Ascending aorta (tissue), 2 donors: ENCODE data around the gene MCUR1. TPM values are rescaled to one million over a fixed set of nuclear protein-coding genes. Genes with fewer than 3 reads are reported as not detected.

Experiments
- DNase-seq, 2 donors: peaks; one replicate each; pipeline ENCODE4 v3.0.0-alpha.2; 2019; ENCODE audit warnings: low spot score in 2 of 2
- H3K27ac ChIP-seq, 2 donors: fragments of 200-600 bp; sonication (generic); one replicate each; pipeline ENCODE4 v1.5.1; 2016 to 2017; ENCODE audit warnings: mild to moderate bottlenecking in 1 of 2
- H3K27me3 ChIP-seq: fragments of 200-600 bp; sonication (generic); one replicate; pipeline ENCODE4 v1.5.1; 2017
- H3K36me3 ChIP-seq, 2 donors: fragments of 200-600 bp; sonication (generic); one replicate each; pipeline ENCODE4 v1.5.1; 2016
- H3K4me1 ChIP-seq, 2 donors: fragments of 200-600 bp; sonication (generic); one replicate each; pipeline ENCODE4 v1.5.1; 2016 to 2017; ENCODE audit warnings: mild to moderate bottlenecking in 1 of 2
- H3K4me3 ChIP-seq, 2 donors: fragments of 200-600 bp; sonication (generic); one replicate each; pipeline ENCODE4 v1.5.1; 2016 to 2017; ENCODE audit warnings: mild to moderate bottlenecking in 1 of 2
- H3K9me3 ChIP-seq, 2 donors: fragments of 200-600 bp; sonication (generic); one replicate each; pipeline ENCODE4 v1.5.1; 2016
- intact Hi-C: fragments of 100-400 bp; cut with DNase I; formaldehyde crosslinking; loops from one replicate; pipeline ENCODE4 v1.15.1; 2023
- total RNA-seq: library from RNA; depleted of rRNA; stranded (reverse); fragments of >200 nt; gene quantifications from one replicate; pipeline ENCODE4 v1.1.0, GENCODE V29; 2016
- TF ChIP-seq, protein P1 (sequence below), 3 experiments: fragments of 200-600 bp in 2 of 3; fragments of 450-650 bp in 1 of 3; sonication (generic) in 2 of 3; IDR thresholded peaks; one replicate each; pipeline ENCODE4 v1.5.1; 2016 to 2019; ENCODE audit warnings: antibody characterized with exemption in 3 of 3, mild to moderate bottlenecking in 1 of 3, moderate library complexity in 1 of 3

Gene MCUR1
- total RNA-seq, 1 donor from 2014 or later: 2.8 TPM

GRCh38 chr6:13769655-13770053, 44.7 kb downstream of the MCUR1 start:
- intact Hi-C loops: loop anchor here (10.0 kb wide), 1 partner anchor 355 kb away; no protein-coding TSS in a partner anchor
- DNase-seq: no peak
- Histone ChIP-seq H3K27me3 (no peaks in the 10 kb centered on the region), H3K36me3 (no peaks in the 10 kb centered on the region), H3K4me1 (peaks cover 0 to 13% of the 10 kb centered on the region in 2 donors), H3K4me3 (no peak overlapping the region), H3K9me3 (no peaks in the 10 kb centered on the region), H3K27ac (no peak overlapping the region)
- TF ChIP-seq, protein P1, sequence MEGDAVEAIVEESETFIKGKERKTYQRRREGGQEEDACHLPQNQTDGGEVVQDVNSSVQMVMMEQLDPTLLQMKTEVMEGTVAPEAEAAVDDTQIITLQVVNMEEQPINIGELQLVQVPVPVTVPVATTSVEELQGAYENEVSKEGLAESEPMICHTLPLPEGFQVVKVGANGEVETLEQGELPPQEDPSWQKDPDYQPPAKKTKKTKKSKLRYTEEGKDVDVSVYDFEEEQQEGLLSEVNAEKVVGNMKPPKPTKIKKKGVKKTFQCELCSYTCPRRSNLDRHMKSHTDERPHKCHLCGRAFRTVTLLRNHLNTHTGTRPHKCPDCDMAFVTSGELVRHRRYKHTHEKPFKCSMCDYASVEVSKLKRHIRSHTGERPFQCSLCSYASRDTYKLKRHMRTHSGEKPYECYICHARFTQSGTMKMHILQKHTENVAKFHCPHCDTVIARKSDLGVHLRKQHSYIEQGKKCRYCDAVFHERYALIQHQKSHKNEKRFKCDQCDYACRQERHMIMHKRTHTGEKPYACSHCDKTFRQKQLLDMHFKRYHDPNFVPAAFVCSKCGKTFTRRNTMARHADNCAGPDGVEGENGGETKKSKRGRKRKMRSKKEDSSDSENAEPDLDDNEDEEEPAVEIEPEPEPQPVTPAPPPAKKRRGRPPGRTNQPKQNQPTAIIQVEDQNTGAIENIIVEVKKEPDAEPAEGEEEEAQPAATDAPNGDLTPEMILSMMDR (IDR thresholded peaks at IDR 0.05): peak in 2 of 3 experiments; percentile 15 to 20

DNA sequence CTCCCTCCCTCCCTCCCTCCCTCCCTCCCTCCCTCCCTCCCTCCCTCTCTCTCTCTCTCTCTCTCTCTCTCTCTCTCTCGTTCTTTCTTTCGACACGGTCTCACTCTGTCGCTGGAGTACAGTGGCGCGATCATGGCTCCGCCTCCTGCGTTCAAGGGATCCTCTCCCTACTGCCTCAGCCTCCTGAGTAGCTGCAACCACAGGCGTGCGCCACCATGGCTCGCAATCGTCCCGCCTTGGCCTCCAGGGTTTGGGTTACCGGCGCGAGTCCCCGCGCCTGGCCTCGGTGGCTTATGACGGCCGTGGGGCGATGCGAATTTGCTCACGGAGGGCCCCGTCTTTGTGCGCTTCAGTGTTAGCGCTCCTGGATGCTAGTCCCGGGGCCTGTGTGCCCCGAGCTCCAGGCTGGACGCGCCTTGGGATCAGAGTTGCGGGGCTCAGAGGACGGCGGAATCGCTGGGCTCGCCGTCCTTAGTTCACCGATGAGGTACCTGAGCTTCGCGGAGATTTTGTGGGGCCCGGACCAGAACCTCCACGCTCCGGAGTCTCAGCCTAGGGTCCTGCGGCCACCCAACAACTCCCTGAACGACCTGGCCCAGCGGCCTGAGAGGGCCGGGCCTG, 45.2 kb downstream of the MCUR1 start:
- intact Hi-C loops: loop anchor here (10.0 kb wide), 1 partner anchor 354 kb away; no protein-coding TSS in a partner anchor
- DNase-seq: no peak

GRCh38 chr6:13767121-13767808, 47.1 kb downstream of the MCUR1 start:
- intact Hi-C loops: loop anchor here (1.0 to 10.0 kb wide), 4 partner anchors 56 to 352 kb away; partner anchors contain the start of genes NOL7, RANBP9 and SIRT5
- peak overlapping the region; percentile 15 to 16 for H3K27ac ChIP-seq
- H3K27me3 ChIP-seq: no peaks in the 10 kb centered on the region
- peaks cover 0 to 25% of the 10 kb centered on the region in 2 donors for H3K4me1 ChIP-seq
- H3K36me3 ChIP-seq: no peaks in the 10 kb centered on the region
- no peaks in the 10 kb centered on the region for H3K9me3 ChIP-seq
- TF ChIP-seq, protein P1 (IDR thresholded peaks at IDR 0.05): peak; percentile 9 to 41 (median 23)
- H3K4me3 ChIP-seq: peak overlapping the region; percentile 20 to 54
- DNase-seq: peak in 1 of 2 donors; percentile 84

More for the DNA sequence above, 45.2 kb downstream of the MCUR1 start:
- TF ChIP-seq, protein P1 (IDR thresholded peaks at IDR 0.05): no peak
- Histone ChIP-seq H3K36me3 (no peaks in the 10 kb centered on the region), H3K27me3 (no peaks in the 10 kb centered on the region), H3K9me3 (no peaks in the 10 kb centered on the region), H3K27ac (no peak overlapping the region), H3K4me3 (no peak overlapping the region), H3K4me1 (peaks cover 0 to 13% of the 10 kb centered on the region in 2 donors)

- Histone ChIP-seq H3K27me3 (no peaks in the 10 kb centered on the region), H3K4me1 (peaks cover 5 to 35% of the 10 kb centered on the region in 2 donors), H3K9me3 (no peaks in the 10 kb centered on the region), H3K4me3 (no peak overlapping the region), H3K27ac (peak overlapping the region in 1 of 2 donors; percentile 40), H3K36me3 (no peaks in the 10 kb centered on the region)
- intact Hi-C loops: loop anchor here (2.0 to 10.0 kb wide), 3 partner anchors 151 to 351 kb away; partner anchors contain the start of genes NOL7 and SIRT5
- no peak for DNase-seq
- TF ChIP-seq, protein P1 (IDR thresholded peaks at IDR 0.05): no peak
Observed at GRCh38 chr6:13766201-13766634, 48.1 kb downstream of the MCUR1 start.

GRCh38 chr6:13765570-13765969, 48.8 kb downstream of the MCUR1 start:
- Histone ChIP-seq H3K27me3 (no peaks in the 10 kb centered on the region), H3K4me1 (peaks cover 6 to 40% of the 10 kb centered on the region in 2 donors), H3K4me3 (no peak overlapping the region), H3K9me3 (no peaks in the 10 kb centered on the region), H3K36me3 (no peaks in the 10 kb centered on the region), H3K27ac (peak overlapping the region in 1 of 2 donors; percentile 40)
- DNase-seq: no peak
- TF ChIP-seq, protein P1 (IDR thresholded peaks at IDR 0.05): no peak
- intact Hi-C loops: loop anchor here (10.0 kb wide), 1 partner anchor 351 kb away; no protein-coding TSS in a partner anchor
